ENCODE measurements around the gene ZNF143. TPM values are rescaled to one million over a fixed set of nuclear protein-coding genes. Genes with fewer than 3 reads are reported as not detected.

ZNF143 gene
- total and polyA plus RNA-seq, 2 of the 13 experiments (the other 11 are each of a cell fraction or from before 2014, with no cell fraction given), result 22.4 to 35.6 TPM

DNA sequence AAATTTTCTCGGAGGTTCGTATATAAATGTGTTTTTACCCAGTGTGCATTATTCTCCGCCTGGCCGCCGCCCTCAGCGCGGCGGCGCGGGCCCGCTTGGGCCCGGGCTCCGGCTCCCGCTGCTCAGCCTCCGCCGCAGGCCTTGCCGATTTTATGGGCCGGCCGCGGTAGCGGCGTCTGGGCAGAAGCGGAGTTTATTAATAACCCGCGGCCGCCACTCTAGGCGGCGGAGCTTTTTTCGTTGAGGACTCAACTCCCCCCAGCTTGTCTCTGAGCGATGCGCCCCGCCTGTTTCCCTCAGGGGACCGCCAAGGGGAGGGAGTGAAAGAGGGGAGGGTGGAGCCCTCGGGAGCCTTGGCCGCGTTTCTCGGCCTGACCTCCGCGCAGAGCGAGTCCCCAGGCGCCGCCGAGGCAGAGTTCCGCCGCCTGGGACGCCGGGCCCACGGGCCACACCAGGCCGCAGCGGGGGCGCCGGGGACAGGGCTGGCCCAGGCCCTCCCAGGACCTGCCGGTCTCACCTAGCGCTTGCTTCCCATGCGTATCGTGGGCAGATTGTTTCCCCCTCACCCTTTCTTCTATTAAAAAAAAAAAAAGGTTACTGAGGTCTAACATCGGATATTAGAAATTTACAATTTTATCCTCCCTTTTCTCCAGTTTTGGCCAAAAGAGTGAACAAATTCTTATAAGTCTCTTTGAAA, 399 bp downstream of the ZNF143 start (continued):
- TF ChIP-seq CHD2 (IDR thresholded peaks at IDR 0.05; ENCODE audit: low read depth, low read length) (no peak), DNMT1 (CRISPR knock-in tag; IDR thresholded peaks at IDR 0.05) (no peak), ZSCAN31 (CRISPR knock-in tag; IDR thresholded peaks at IDR 0.05; ENCODE audit: low read depth) (peak; percentile 59; the same call in 1 of the 2 replicates), SRF (IDR thresholded peaks at IDR 0.05; ENCODE audit: low read depth, low read length) (no peak), NCOA5 (CRISPR knock-in tag; IDR thresholded peaks at IDR 0.05) (no peak), GATAD1 (CRISPR knock-in tag; IDR thresholded peaks at IDR 0.05) (no peak), MBD4 (IDR thresholded peaks at IDR 0.05; ENCODE audit: borderline replicate concordance, low read length) (no peak), ZNF460 (CRISPR knock-in tag; IDR thresholded peaks at IDR 0.05; ENCODE audit: borderline replicate concordance) (no peak), ZNF724P (CRISPR knock-in tag; IDR thresholded peaks at IDR 0.05; ENCODE audit: borderline replicate concordance) (no peak), IKZF1 (IDR thresholded peaks at IDR 0.05) (no peak), ZNF841 (CRISPR knock-in tag; IDR thresholded peaks at IDR 0.05; ENCODE audit: borderline replicate concordance) (no peak), ZC3H4 (CRISPR knock-in tag; IDR thresholded peaks at IDR 0.05; ENCODE audit: borderline replicate concordance) (peak; percentile 90; the same call in 1 of the 2 replicates)
- TF ChIP-seq, protein P1, sequence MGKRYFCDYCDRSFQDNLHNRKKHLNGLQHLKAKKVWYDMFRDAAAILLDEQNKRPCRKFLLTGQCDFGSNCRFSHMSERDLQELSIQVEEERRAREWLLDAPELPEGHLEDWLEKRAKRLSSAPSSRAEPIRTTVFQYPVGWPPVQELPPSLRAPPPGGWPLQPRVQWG (CRISPR knock-in tag; IDR thresholded peaks at IDR 0.05; ENCODE audit: borderline replicate concordance, low read depth), result no peak
- TF ChIP-seq, protein P2, sequence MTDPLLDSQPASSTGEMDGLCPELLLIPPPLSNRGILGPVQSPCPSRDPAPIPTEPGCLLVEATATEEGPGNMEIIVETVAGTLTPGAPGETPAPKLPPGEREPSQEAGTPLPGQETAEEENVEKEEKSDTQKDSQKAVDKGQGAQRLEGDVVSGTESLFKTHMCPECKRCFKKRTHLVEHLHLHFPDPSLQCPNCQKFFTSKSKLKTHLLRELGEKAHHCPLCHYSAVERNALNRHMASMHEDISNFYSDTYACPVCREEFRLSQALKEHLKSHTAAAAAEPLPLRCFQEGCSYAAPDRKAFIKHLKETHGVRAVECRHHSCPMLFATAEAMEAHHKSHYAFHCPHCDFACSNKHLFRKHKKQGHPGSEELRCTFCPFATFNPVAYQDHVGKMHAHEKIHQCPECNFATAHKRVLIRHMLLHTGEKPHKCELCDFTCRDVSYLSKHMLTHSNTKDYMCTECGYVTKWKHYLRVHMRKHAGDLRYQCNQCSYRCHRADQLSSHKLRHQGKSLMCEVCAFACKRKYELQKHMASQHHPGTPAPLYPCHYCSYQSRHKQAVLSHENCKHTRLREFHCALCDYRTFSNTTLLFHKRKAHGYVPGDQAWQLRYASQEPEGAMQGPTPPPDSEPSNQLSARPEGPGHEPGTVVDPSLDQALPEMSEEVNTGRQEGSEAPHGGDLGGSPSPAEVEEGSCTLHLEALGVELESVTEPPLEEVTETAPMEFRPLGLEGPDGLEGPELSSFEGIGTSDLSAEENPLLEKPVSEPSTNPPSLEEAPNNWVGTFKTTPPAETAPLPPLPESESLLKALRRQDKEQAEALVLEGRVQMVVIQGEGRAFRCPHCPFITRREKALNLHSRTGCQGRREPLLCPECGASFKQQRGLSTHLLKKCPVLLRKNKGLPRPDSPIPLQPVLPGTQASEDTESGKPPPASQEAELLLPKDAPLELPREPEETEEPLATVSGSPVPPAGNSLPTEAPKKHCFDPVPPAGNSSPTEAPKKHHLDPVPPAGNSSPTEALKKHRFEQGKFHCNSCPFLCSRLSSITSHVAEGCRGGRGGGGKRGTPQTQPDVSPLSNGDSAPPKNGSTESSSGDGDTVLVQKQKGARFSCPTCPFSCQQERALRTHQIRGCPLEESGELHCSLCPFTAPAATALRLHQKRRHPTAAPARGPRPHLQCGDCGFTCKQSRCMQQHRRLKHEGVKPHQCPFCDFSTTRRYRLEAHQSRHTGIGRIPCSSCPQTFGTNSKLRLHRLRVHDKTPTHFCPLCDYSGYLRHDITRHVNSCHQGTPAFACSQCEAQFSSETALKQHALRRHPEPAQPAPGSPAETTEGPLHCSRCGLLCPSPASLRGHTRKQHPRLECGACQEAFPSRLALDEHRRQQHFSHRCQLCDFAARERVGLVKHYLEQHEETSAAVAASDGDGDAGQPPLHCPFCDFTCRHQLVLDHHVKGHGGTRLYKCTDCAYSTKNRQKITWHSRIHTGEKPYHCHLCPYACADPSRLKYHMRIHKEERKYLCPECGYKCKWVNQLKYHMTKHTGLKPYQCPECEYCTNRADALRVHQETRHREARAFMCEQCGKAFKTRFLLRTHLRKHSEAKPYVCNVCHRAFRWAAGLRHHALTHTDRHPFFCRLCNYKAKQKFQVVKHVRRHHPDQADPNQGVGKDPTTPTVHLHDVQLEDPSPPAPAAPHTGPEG (CRISPR knock-in tag; IDR thresholded peaks at IDR 0.05), result no peak
- TF ChIP-seq, protein P3, sequence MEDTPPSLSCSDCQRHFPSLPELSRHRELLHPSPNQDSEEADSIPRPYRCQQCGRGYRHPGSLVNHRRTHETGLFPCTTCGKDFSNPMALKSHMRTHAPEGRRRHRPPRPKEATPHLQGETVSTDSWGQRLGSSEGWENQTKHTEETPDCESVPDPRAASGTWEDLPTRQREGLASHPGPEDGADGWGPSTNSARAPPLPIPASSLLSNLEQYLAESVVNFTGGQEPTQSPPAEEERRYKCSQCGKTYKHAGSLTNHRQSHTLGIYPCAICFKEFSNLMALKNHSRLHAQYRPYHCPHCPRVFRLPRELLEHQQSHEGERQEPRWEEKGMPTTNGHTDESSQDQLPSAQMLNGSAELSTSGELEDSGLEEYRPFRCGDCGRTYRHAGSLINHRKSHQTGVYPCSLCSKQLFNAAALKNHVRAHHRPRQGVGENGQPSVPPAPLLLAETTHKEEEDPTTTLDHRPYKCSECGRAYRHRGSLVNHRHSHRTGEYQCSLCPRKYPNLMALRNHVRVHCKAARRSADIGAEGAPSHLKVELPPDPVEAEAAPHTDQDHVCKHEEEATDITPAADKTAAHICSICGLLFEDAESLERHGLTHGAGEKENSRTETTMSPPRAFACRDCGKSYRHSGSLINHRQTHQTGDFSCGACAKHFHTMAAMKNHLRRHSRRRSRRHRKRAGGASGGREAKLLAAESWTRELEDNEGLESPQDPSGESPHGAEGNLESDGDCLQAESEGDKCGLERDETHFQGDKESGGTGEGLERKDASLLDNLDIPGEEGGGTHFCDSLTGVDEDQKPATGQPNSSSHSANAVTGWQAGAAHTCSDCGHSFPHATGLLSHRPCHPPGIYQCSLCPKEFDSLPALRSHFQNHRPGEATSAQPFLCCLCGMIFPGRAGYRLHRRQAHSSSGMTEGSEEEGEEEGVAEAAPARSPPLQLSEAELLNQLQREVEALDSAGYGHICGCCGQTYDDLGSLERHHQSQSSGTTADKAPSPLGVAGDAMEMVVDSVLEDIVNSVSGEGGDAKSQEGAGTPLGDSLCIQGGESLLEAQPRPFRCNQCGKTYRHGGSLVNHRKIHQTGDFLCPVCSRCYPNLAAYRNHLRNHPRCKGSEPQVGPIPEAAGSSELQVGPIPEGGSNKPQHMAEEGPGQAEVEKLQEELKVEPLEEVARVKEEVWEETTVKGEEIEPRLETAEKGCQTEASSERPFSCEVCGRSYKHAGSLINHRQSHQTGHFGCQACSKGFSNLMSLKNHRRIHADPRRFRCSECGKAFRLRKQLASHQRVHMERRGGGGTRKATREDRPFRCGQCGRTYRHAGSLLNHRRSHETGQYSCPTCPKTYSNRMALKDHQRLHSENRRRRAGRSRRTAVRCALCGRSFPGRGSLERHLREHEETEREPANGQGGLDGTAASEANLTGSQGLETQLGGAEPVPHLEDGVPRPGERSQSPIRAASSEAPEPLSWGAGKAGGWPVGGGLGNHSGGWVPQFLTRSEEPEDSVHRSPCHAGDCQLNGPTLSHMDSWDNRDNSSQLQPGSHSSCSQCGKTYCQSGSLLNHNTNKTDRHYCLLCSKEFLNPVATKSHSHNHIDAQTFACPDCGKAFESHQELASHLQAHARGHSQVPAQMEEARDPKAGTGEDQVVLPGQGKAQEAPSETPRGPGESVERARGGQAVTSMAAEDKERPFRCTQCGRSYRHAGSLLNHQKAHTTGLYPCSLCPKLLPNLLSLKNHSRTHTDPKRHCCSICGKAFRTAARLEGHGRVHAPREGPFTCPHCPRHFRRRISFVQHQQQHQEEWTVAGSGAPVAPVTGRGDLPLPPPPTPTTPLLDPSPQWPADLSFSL (CRISPR knock-in tag; IDR thresholded peaks at IDR 0.05), result no peak
